Frontal cortex (tissue), 4 donors: Measurements from ENCODE around the gene KATNB1. TPM values are rescaled to one million over a fixed set of nuclear protein-coding genes. Genes with fewer than 3 reads are reported as not detected.

Experiments used
- DNase-seq, 2 donors: peaks; one replicate each; pipeline ENCODE4 v3.0.0; 2012; ENCODE audit warnings: low spot score in 2 of 2
- FAIRE-seq: peaks from 2 replicates; lab custom pipeline; 2012; peaks lifted over from hg19 to GRCh38; lab: Jason Lieb, UNC
- total RNA-seq: library from RNA; depleted of rRNA; stranded (reverse); fragments of >200 nt; gene quantifications from one replicate; pipeline ENCODE4 v1.2.3, GENCODE V29; 2014
- donor health status: control.
- donor health status: control.
- donor health status: control.

The KATNB1 gene
- total RNA-seq, 1 donor from 2014 or later = 34.6 TPM

DNA sequence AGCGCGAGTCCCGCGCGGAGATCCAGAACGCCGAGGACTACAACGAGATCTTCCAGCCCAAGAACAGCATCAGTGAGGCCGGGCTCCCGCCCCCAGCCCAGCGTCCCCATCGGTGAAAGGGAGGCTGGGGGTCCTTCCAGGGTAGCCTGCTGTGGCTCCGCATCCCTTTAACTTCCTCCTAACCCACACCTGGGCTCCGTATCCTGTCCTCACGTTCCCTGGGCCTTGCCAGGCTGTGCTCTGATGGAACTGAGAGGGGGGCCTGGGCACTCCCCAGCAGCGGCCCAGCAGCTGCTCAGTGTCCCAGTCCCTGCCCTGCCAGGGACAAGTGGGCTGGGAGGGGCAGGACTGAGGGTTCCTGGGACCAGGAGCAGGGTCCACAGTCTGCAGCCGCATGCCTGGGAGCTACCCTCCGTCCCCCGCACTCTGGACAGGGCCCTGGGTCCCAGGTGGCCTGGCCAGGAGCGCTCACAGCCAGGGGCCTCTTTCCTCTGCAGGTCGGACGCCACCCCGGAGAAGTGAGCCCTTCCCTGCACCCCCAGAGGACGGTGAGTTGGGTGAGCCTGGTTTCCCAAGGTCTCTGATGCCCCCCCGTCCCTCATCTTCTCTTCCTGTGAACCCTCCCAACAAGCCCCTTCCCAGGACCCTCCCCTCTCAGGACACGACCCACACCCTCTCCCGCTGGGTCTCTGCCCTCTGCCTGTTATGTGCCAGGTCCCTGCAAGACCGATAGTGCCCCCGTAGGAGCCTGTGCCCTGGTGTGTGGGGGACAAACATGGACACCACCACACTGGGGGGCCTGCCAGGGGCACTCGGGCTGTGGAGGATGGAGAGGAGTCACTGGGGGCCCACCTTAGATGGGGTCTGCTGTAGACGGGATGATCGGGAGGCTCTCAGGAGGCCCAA lies 18.1 kb downstream of the KATNB1 start:
- DNase-seq = no peak
- FAIRE-seq = no peak

DNA sequence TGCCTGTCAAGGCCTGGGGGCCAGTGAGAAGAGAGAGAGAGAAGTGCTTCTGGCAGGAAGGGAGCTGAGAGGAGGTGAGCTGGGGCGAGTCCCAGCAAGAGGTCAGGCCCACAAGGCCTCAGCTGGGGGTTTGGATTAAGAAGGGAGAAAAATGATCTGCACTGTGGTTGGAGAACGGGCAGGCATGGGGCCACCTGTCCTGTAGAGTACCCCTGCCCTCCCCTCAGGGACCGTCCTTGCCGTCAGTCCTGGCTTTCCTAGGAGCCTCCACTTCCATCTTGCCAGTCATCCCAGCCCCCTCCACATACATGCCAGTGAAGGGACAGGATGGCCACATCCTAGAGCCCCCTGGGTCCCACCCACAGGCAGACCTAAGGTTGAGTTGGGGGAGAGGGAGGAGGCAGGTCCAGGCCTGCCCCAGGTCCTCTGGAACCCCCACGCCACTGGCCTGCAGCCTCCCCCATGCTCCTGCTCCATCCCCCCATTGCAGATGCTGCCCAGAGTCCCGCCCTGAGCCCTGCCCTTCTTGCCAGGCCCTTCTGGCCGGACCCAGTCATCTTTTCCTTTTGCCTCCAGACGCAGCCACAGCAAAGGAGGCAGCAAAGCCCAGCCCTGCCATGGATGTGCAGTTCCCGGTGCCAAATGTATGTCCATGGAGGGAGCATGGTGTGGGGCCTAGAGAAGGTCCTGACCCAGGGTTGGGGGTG lies 18.9 kb downstream of the KATNB1 start:
- FAIRE-seq = no peak
- DNase-seq = no peak

DNA sequence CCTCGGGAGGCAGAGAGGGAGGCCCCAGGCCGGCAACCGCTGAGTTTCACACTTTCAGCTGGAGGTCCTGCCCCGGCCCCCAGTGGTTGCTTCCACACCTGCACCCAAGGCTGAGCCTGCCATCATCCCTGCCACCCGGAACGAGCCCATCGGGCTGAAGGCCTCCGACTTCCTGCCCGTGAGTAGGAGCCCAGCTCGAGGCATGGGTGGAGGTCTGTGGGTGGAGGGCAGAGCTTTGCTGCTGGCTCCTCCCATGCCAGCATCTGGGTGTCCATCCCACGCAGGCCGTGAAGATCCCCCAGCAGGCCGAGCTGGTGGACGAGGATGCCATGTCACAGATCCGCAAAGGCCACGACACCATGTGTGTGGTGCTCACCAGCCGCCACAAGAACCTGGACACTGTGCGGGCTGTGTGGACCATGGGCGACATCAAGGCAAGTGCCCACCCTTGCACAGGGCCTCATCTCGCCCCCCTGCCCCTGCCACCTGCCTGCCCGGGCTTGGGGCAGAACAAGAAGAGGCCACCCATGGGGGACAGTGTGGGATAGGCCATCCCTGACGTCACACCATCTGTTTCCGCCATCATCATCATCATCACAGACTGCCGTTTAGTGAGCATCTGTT lies 19.6 kb downstream of the KATNB1 start:
- FAIRE-seq (no peak), DNase-seq (no peak)

DNA sequence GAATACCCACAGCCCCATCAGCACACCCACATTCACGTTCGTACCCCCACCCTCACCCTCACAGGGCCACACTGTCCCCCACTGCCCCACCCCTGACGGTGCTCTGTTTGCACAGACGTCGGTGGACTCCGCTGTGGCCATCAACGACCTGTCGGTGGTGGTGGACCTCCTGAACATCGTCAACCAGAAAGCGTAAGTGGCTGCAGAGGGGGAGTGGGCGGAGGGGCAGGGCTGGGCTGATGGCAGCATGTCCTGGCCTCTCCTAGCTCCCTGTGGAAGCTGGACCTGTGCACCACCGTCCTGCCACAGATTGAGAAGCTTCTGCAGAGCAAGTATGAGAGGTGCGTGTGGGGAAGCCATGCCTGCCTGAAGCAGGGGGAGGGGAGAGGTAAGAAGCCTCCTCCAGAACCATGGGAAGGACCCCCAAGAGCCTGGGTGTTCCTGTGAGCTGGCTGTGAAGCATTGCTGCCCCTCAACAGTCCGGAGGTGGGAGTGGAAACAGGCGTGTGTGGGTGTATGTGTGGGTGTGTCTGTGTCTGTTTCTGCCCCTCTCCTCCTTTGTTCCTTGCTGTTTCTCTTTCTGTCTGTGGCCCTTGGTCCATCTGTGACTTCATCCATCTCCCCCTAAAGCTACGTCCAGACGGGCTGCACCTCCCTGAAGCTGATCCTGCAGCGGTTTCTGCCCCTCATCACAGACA lies 20.3 kb downstream of the KATNB1 start:
- no peak for FAIRE-seq

DNA sequence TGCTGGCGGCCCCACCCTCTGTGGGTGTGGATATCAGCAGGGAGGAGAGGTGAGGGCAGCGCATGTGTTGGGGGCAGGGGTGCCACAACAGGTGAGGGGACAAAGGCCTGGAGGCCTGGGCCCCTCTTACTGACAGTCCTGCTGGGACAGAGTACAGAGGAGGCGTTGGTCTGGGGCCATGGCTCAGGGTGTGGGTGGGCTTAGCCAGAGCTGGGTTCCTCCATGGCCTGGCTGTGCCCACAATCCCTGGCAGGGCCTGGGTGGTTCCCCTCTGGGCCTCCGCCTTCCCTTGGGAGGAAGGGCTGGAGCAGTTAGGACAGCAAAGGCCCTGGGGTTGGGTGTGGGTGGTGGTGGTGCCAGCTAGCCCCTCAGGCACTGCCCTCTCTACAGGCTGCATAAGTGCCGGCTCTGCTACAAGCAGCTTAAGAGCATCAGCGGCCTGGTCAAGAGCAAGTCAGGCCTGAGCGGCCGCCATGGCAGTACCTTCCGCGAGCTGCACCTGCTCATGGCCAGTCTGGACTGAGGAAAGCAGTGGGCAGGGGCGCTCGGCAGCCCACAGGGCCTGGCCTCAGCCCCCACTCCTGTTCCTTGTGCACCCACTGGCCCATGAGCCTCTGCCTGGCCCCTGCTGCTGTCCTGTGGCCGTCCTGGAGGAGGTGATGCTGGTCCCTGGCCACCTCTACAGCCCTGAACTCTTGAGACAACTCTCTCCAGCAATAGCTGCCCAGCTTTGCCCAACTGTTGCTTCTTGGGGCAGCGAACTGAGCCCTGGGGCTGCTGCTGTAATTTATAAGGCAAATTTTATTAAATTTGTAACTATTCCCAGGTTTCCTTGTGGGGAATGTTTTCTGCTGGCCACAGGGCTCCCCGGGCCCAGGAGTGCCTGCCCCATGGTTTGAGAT lies 21.1 kb downstream of the KATNB1 start:
- no peak for FAIRE-seq
- no peak for DNase-seq

More for the DNA sequence above, 20.3 kb downstream of the KATNB1 start:
- no peak for DNase-seq

DNA sequence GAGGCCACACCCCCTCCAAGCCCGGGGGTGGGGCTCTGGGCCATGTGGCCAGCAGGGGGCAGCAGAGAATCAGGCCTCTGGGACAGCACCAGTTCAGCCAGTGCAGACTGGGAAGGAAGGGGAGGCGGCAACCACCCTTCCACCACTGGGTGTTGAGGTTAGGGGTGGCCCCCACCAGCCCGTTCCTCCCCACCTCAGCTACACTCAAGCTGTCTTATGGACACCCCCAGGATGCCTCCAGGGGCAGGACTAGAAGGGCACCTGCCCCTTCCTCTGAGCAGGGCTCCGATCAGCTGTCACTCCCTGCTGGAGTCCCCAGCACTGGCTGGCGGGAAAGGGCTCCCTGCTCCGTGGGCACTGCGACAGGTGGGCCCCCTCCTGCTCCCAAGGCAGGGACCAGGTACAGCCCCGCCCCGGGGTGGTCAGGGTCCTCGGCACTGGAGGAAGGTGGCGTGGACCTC lies 21.8 kb downstream of the KATNB1 start:
- FAIRE-seq (no peak), DNase-seq (peak; percentile 86 to 96)

DNA sequence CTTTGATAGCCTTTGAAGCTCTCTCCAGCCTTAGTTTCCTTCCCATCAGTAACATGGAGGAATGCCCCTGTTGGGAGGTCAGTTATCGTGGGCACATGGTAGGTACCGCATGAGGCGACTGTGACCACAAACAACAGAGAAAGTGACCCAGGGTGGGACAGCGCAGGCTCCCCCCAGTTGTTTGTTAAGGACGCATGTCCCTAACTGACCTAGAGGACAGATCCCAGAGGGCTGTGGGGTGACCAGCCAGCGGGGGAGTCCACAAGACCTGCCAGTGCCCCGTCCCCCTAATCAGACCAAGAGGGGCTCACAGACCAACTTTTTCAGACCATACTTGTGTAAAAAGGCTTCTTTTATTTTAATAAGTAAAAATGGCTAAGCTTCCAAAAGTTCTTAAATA lies 22.3 kb downstream of the KATNB1 start:
- no peak for DNase-seq
- no peak for FAIRE-seq

DNA sequence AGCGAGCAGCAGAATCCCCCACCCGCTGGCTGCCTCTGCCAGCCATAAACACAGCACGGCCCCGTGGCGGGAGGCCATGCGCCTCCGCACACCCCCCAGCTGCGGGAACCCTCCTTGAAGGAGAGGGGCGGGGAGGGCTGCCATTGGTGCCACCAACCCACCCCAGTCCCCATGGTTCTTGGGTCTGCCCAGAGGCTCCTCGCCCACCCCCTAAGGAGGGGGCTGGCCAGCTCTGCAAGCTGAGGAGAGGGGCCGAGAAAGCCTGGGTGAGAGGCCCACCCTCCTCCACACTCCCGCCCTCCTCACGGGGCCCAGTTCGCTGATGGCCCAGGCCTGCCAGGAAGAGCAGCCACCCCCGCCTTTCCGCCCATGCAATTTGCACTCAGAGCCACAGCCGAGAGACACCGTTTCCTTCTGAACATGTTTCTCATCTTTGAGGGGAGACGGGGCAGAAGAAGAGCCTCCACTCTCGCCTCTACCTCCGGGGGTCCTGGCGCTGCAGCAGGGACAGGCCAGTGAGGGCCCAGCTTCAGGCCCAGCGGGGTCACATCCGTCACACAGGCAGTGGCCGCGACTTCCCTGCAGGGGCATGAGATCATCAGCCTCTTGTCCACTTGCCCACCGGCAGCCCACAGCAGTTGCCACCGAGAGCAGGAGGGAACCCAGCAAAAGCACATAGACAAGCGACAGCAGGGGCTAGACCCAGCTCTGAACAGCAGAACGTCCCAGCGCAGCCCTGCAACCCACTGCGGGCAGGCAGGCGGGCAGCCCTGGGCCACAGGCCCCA lies 23.0 kb downstream of the KATNB1 start:
- no peak for FAIRE-seq
- no peak for DNase-seq

DNA sequence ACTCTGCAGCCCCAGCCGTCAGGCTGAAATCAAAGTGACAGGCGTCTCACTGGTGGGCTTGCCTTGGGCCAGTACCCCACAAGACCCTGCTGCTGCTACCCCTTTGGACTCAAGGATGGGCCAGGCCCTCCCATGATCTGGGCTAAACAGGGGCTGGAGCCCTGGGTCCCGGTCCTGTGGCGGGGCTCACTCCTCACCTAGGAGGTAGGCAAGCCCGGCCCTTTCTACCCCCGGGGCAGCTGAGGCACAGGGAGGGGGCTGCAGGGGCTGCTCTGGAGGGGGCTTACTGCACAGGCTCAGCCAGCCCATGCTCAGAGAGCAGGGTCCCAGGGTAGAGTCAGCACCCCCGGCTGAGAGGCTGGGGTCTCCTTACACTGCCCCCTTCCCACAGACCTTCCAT lies 23.6 kb downstream of the KATNB1 start:
- DNase-seq (no peak), FAIRE-seq (no peak)

DNA sequence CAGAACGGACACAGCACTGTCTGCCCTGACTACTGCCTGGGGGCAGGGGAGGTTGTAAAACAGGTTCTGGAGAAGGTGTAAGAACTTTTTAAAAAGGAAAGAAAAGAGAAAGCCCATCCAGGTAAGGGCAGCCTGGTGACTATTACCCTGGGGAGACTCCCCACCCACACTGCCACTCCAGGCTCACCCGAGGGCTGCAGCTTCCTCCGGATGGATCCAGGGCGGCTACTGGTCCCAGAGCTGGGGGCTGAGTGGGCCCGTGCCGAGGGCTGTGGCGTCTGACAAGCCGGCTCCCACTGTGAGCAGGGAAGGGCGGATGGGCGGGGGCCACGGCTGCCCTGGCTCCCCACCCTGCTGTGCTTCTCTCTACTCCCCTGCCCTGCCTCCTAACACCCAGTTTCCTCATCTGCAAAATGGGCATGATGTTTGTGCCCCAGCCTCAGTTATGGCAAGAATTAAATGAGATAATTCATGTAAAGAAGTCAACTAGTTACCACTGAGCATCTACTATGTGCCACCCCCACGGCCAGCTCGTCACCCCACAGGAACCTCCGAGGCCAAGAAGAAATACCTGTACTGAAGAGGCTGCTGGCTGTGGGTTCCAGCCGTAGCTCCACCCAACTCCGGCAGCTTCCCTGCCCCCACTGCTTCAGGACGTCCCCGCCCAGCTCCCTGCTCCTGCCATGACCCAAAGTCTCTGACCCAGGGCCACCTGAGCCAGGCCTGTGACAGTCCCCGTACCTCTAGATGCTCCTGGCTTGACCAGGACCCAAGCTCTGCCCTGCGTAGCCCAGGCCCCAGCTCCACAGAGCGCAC lies 24.2 kb downstream of the KATNB1 start:
- DNase-seq (no peak), FAIRE-seq (no peak)

DNA sequence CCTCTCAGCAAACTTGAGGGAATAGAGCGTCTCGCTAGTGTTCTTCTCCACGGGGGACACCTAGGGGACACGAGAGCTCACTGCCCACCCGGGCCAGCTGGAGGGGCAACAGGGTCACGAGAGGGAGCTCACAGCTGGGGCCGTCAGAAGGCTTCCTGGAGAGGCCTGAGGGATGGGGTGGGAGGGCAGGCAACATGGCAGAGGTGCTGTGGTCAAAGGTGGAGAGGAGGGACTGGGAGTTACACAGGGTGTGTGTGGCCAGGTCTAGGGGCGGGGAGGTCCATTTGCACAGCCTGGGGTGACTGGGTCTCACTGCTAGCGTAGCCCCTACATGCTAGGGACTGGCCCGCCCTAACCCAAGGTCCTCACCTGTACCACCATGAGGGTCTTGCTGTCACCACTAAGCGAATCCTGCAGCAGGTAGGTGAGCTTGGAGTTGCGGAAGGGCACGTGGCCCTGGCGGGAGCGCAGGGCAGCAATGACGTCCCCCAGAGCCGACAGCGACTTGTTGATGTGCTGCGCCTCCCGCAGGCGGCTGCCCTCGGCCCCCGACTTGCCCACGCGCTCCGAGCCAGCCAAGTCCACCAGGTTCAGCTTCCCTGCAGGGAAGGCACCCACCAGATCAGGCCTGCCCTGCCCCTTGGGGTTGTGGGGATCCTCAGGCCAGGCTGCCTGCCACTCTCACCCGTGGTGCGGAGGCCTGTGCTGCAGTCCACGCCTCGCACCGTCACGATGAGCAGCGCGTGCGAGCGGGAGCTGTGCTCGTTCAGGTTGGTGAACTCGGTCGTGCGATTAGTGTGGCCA lies 25.0 kb downstream of the KATNB1 start:
- no peak for FAIRE-seq
- no peak for DNase-seq

DNA sequence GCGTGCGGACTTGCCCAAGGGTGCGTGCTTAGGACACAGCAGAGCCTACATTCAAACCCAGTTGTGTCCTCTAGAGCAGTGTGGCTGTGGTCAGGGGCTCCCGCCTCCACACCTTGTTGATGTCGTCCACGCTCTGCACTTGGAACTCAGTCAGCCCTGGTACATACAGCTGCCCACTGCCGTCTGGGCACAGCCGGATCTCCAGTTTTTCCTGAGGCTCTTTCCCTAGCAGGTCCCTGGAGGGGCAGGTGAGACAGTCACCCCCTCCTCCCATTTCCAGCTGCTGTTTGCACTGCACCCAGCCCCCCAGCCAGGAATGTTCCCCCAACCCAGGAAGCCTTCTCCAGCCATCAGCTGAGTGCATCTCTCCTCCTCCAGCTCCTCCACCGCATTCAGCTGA lies 25.7 kb downstream of the KATNB1 start:
- DNase-seq (no peak), FAIRE-seq (no peak)

DNA sequence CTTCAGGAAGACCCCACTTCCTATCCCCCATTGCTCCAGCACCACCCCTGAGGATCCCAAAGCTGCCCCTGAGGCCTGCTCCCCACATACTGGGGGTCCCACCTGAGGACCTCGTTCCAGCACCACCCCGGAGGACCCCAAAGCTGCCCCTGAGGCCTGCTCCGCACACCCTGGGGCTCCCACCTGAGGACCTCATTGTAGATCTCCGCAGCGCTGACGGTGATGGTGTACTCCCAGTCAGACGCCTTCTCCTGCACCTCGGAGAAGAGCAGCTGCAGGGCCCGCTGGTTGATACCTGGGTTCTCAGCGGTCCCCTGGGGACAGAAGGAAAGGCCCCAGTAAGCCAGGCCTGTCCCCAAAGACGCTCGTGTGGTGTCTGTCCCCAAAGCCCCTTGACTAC lies 26.4 kb downstream of the KATNB1 start:
- DNase-seq (no peak), FAIRE-seq (no peak)

DNA sequence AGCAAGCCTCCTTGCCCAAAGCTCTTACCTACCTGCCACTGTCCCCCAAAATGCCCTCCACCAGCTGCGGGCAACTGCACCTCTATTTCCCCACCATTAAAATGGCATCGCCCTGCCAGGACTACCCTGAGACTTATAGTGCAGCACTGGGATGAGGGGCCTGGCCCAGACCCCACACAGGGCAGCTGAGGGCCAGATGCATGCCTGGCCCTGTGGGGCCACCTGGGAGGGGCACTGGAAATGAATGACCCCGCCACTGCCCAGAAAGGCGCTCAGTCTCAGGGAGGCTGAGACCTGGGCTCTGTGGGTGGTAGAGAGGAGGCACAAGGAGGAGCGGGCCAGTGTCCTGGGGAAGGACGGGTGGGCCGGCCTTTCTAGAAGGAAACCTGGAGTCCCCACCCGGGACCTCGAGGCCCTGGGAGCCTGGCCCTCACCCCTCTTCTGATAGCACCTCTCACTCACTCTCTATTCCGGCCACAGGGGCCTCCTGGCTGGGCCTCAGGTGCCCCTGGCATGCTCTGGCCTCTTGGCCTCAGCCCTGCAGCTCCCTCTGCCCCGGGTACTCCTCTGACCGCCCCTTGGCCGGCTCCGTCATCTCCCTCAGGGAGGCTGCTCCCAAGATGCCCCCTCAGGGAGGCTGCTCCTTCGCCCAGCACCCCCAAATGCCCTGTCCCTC lies 26.9 kb downstream of the KATNB1 start:
- FAIRE-seq (no peak), DNase-seq (no peak)

DNA sequence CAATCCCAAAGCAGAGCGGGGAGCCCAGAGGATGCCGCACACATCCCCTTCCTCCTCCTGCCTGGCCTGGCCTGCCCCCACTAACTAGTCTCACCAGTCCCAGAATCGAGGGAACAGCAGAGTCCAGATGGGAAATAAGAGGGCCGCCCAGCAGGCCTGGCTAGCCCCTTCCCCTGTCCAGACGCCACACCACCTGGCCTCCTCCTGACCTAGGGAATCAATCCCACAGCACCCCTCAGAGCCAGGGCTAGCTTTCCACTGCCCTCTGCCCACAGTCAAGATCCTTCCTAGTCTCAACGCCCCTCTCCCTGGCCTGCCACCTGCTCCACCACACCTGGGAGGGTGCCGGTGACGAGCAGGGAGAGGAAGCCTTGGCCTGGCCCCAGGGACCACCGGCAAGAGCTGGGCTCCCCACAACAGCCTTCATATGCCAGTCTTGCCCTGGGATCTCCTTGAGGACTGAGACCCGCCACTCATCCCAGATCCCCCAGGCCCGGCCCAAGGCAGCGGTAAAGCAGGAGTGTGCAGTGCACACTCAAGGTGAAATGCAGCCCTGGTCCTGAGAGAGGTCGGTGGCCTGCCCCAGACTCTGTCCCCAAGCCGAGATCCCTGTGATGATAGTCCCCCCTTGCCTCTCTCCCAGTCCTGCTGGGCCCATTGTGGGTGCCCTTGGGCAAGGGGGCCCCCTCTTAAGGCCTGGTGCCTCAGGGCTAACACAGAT lies 27.9 kb downstream of the KATNB1 start:
- DNase-seq = no peak
- no peak for FAIRE-seq

DNA sequence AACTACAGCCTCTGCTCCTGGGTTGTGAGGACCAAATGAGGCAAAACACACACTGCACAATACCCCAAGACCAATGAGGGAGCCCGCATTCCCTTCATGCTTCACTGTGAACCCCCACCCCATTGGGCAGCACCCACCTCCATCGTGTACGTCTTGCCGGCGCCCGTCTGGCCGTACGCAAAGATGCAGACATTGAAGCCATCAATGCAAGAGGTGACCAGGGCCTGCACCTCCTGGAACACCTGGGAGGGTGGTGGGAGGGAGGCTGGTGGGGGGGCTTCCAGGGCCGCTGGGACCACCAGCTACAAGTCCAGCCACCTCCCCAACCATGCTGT lies 28.4 kb downstream of the KATNB1 start:
- FAIRE-seq (no peak), DNase-seq (no peak)
